ENCODE results near the gene PAPPA. TPM values are rescaled to one million over a fixed set of nuclear protein-coding genes. Genes with fewer than 3 reads are reported as not detected.

PAPPA gene
- polyA plus RNA-seq, 1 of the 3 experiments (the other 2 are of a cell fraction), result 44.5 TPM

GRCh38 chr9:116319480-116319879 is 165.9 kb downstream of the PAPPA start:
- TF ChIP-seq SMC3 (IDR thresholded peaks at IDR 0.05; ENCODE audit: low read depth, low read length), result no peak
- no peak for TF ChIP-seq PBX3 (IDR thresholded peaks at IDR 0.05)
- TF ChIP-seq RFX5 (IDR thresholded peaks at IDR 0.05; ENCODE audit: low read length), result no peak
- no peak for TF ChIP-seq YY1 (IDR thresholded peaks at IDR 0.05; ENCODE audit: low read depth)
- no peak for TF ChIP-seq RXRA (IDR thresholded peaks at IDR 0.05; ENCODE audit: borderline replicate concordance, low read depth)
- no peak for TF ChIP-seq REST (IDR thresholded peaks at IDR 0.05; ENCODE audit: low read depth, low read length)
- no peak for TF ChIP-seq JUND (IDR thresholded peaks at IDR 0.05)
- TF ChIP-seq FOXM1 (IDR thresholded peaks at IDR 0.05; ENCODE audit: low read depth), result no peak
- TF ChIP-seq RAD21 (IDR thresholded peaks at IDR 0.05; ENCODE audit: low read length), result no peak
- TF ChIP-seq TEAD4 (IDR thresholded peaks at IDR 0.05; ENCODE audit: borderline replicate concordance, insufficient read depth), result no peak
- no peak for TF ChIP-seq TAF1 (IDR thresholded peaks at IDR 0.05; ENCODE audit: borderline replicate concordance, low read depth, low read length)
- no peak for TF ChIP-seq MXI1 (IDR thresholded peaks at IDR 0.05; ENCODE audit: low read depth, low read length)
- no peak for TF ChIP-seq GATA2 (CRISPR knock-in tag; IDR thresholded peaks at IDR 0.05)
- Histone ChIP-seq H3K4me1 (ENCODE audit: control insufficient read depth in 1 of 2, insufficient read depth in 2 of 2, low read depth in 1 of 2, low read length in 1 of 2) (peaks cover 16 to 18% of the 10 kb centered on the region in 2 experiments; a peak in 3 of 4 replicates), H2AFZ (ENCODE audit: low read depth) (no peak overlapping the region), H3F3A (replicated peaks; ENCODE audit: insufficient read depth) (peaks cover 13% of the 10 kb centered on the region), H4K20me1 (ENCODE audit: insufficient read depth) (peaks cover 46% of the 10 kb centered on the region), H3K79me2 (ENCODE audit: insufficient read depth) (peaks cover 65% of the 10 kb centered on the region; the same call in 1 of the 2 replicates), H3K27me3 (ENCODE audit: insufficient read depth) (no peaks in the 10 kb centered on the region), H3K27ac (ENCODE audit: low read depth in 2 of 2, low read length in 1 of 2) (no peak overlapping the region), H3K9me3 (no peaks in the 10 kb centered on the region), H3K4me2 (no peak overlapping the region), H3K36me3 (replicated peaks in 1 of 2; ENCODE audit: control insufficient read depth in 1 of 2, insufficient read depth in 2 of 2, low read length in 1 of 2) (peaks cover 30 to 62% of the 10 kb centered on the region in 2 experiments), H3K9ac (no peak overlapping the region), H3K9me2 (no peaks in the 10 kb centered on the region), H3K4me3 (ENCODE audit: low read depth in 2 of 2, low read length in 1 of 2) (no peak overlapping the region)
- WGBS (ENCODE audit: low lambda C conversion rate), result 92% methylated on average over 3 of the region's 3 CpGs
- ChIA-PET CTCF (interaction anchor here (0.7 kb wide), 1 partner anchor 19 kb away, joined by 3 read pairs; no protein-coding TSS in a partner anchor), POLR2A (no interaction called here)
- no peak for DNase-seq

- no peak overlapping the region for H2AFZ ChIP-seq (ENCODE audit: low read depth)
- ChIA-PET POLR2A (no interaction called here), CTCF (no interaction called here)
- H3F3A ChIP-seq (replicated peaks; ENCODE audit: insufficient read depth), result peaks cover 10% of the 10 kb centered on the region
- H3K4me1 ChIP-seq (ENCODE audit: control insufficient read depth in 1 of 2, insufficient read depth in 2 of 2, low read depth in 1 of 2, low read length in 1 of 2), result peaks cover 16 to 18% of the 10 kb centered on the region in 2 experiments; a peak in 3 of 4 replicates
- H3K9ac ChIP-seq, result no peak overlapping the region
- peaks cover 72% of the 10 kb centered on the region; the same call in 1 of the 2 replicates for H3K79me2 ChIP-seq (ENCODE audit: insufficient read depth)
- H4K20me1 ChIP-seq (ENCODE audit: insufficient read depth), result peaks cover 54% of the 10 kb centered on the region
- no peaks in the 10 kb centered on the region for H3K27me3 ChIP-seq (ENCODE audit: insufficient read depth)
- H3K4me3 ChIP-seq (ENCODE audit: low read depth in 2 of 2, low read length in 1 of 2), result no peak overlapping the region
- 92% methylated on average over 3 of the region's 3 CpGs for WGBS (ENCODE audit: low lambda C conversion rate)
- no peak for TF ChIP-seq GABPA (IDR thresholded peaks at IDR 0.05; ENCODE audit: low read depth)
- TF ChIP-seq MAX (IDR thresholded peaks at IDR 0.05; ENCODE audit: low read depth), result no peak
- no peak for TF ChIP-seq RXRA (IDR thresholded peaks at IDR 0.05; ENCODE audit: borderline replicate concordance, low read depth)
- no peak for TF ChIP-seq RFX5 (IDR thresholded peaks at IDR 0.05; ENCODE audit: low read length)
- no peak for TF ChIP-seq SMC3 (IDR thresholded peaks at IDR 0.05; ENCODE audit: low read depth, low read length)
- TF ChIP-seq FOXJ3 (CRISPR knock-in tag; IDR thresholded peaks at IDR 0.05), result no peak
- no peak for TF ChIP-seq TEAD4 (IDR thresholded peaks at IDR 0.05; ENCODE audit: borderline replicate concordance, insufficient read depth)
- H3K27ac ChIP-seq (ENCODE audit: low read depth in 2 of 2, low read length in 1 of 2), result no peak overlapping the region
- H3K36me3 ChIP-seq (replicated peaks in 1 of 2; ENCODE audit: control insufficient read depth in 1 of 2, insufficient read depth in 2 of 2, low read length in 1 of 2), result peaks cover 23 to 54% of the 10 kb centered on the region in 2 experiments
- H3K9me2 ChIP-seq, result no peaks in the 10 kb centered on the region
- H3K9me3 ChIP-seq, result no peaks in the 10 kb centered on the region
- no peak overlapping the region for H3K4me2 ChIP-seq
- no peak for DNase-seq
These were observed 166.7 kb downstream of the PAPPA start for GRCh38 chr9:116320290-116320689.
